ENCODE results near the gene PTCSC3.

The PTCSC3 gene

DNA sequence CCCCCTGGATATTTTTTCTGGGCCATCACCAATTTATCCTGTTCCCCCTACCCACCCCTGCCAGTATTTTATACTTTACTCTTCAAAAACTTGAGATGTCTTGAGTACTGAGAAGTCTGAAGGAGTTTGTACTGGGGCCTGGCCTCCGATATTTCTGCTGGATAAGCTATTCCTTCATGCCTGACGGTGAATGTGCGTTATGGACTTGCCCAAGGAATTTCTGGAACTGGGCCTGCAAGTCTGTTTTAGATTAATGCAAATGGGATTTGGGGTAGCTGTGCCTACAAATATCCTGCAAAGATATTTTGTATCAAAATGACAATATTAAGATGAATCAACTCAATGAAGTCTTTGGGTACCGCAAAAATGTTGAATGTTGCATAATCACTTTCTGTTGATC is at the start of gene PTCSC3:
TSS of gene PTCSC3 (minus strand) at position 199 of the 400 bp plus-strand sequence.
- no peak for DNase-seq (ENCODE audit: low spot score)

DNA sequence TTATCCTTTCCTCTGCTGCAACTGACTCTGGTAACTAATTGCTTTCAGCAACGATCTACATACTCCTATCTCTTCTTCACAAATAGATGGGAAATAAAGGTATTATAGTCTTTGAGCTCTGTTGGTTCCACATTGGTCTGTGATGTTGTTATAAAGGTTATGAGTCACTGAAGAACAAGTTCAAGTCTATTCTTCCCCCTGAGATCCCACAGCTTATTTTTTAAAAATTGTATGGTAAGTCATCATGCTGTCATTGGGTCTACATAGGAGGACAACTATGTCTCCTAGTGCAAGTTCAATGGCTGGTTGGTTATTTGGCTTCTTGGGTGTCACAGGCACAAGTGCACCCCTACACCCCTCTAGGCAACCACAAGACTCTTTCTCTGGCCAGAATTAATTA is 49.6 kb upstream of the PTCSC3 start:
- DNase-seq (ENCODE audit: low spot score) = no peak

DNA sequence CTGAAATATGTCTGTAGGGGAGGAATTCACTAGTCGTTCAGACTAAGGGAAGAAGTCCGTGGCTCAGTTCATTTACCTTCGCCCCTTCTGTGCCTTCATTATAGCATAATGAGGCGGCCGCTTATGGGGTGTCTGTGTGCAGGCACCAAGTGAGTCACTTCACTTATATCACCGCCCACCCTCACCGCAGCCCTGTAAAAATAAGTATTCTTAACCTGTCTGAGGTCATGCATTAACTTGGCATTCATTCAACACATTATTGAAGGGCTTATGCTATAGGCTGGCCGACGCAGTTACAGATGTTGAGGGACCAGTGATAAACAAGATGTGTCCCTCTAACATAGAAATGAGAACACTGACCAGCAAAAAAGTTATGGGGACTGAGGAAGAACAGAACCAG is 47.7 kb upstream of the PTCSC3 start:
- no peak for DNase-seq (ENCODE audit: low spot score)

DNA sequence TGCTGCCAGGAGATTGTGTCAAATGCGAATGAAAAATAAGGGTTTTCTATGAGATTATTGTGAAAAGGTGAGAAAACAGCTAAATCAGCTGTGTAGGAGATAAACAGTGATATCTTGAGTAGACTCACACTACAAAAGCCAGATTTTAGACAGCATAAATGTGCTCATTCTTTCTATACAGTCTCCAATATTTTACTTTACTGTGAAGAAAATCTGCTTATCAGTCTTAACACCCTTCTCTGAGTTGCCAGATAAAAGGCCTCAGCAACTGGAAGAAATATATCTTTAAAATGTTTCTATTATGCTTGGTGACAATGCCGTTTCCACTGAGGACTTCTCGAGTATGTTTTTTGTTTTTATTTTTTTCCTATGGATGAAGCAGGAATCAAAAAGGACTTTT is 47.0 kb upstream of the PTCSC3 start:
- no peak for DNase-seq (ENCODE audit: low spot score)

DNA sequence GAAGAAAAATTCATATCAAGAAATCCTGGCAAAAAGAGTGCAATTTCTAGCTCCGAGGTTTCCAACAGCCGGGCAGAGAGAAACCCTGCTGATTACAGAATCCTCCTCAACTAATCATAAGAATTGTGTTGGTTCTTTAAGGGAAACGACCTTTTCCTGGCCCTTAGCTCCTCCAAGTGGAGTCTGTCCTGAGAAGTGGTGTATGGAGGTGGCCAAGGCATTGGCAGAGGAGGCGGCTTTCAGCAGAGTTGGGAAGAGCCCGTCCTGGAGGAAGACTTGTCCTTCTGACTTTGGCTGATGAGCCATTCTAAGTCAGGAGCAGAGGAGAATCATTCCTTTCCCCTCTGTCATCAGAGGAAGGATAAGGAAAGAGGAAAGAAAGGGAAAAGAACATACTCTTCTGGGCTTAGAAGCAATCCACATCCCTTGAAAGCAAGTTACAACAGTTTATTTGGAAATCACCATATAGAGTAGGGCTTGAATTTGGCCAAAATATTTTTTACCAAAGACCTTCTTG is 46.5 kb upstream of the PTCSC3 start:
- no peak for DNase-seq (ENCODE audit: low spot score)

DNA sequence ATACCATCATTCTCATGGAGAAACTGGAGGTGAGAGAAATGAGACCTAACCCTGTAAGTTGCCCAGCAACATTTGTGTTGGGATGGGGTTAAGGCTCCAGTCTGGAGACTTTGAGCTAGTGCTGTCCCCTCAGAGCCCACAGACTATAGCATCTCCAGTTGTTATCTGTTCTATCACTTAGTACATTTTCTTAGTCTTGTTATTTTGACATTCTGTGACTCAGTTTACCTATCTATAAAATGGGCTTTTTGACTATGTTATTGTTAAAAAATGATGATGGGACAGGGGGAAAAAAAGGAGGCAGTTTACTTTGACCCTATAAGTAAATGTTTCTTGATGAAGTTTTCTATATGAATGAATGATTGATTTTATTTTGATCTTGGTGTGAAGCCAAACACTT is 45.8 kb upstream of the PTCSC3 start:
- DNase-seq (ENCODE audit: low spot score) = no peak

DNA sequence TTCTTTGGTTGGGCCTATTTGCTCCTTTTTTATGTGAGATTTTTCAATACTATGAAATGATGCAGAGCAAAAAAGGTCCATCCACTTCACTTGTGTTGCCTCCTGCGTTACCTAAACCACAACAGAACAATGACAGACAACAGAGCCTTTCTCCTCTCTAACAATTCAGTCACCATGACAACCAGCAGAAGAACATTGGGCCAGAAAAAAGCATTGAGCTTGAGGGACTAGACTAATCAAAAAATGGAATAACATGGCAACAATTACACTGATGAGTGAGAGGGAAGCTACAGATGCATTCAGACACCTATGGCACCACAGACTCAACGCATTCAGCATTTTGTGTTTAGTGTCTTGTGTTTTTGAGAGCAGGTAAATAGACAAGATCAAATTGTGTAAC is 44.6 kb upstream of the PTCSC3 start:
- no peak for DNase-seq (ENCODE audit: low spot score)

DNA sequence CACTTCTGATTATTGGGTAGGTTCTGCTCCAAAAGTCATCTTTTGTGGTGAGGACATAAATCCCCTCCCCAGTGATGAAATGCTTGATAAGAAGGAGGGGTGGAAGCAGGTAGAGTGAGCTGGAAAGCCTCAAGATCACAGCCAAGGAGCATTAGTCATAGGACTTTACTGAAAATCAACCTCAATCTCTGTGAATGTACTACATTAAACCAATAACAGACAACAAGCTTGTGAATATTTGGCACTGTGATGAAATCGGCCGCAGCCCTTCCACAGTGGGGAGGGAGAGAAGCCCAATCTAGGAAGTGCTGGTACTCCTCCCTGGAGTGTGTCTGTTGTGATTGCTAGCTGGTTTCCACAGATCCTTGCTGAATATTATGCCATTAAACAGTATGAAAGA is 41.2 kb upstream of the PTCSC3 start:
- no peak for DNase-seq (ENCODE audit: low spot score)

DNA sequence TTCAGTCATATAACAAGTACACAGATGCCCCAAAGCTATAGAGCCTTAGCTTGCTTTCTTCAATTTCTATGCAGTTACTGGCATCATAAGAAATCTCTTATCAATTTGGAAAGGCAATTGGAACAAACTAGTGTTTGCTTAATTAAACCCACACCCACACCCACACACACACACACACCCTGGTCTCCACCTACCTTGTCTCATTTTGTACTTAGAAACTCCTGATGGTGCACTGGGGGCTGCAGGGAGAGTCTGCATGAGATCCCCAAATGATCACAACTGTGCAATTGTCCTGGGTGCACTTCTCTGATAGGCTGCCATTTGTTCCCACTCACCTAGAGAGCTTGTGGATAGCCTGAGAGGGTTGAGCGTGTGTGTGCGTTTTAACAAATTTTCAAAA is 40.5 kb upstream of the PTCSC3 start:
- no peak for DNase-seq (ENCODE audit: low spot score)

DNA sequence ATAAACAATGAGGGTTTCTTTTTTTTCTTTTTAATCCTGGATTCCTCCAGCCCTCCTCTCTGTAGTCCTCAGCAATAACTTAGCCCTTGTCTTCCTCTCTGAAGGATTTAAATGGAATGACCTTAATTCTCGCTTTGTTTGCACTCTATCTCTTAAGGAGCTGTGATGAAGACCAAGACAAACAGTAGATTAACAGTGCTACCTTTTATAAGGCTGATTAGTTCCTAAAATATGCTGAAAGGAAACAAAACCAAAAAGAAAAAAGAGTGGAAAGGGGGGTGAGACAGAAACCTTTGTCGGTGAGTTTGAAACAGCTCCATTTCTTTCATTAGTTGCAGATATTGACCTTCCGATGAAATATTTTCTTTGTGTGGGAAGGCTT is 38.7 kb upstream of the PTCSC3 start:
- DNase-seq (ENCODE audit: low spot score) = no peak

DNA sequence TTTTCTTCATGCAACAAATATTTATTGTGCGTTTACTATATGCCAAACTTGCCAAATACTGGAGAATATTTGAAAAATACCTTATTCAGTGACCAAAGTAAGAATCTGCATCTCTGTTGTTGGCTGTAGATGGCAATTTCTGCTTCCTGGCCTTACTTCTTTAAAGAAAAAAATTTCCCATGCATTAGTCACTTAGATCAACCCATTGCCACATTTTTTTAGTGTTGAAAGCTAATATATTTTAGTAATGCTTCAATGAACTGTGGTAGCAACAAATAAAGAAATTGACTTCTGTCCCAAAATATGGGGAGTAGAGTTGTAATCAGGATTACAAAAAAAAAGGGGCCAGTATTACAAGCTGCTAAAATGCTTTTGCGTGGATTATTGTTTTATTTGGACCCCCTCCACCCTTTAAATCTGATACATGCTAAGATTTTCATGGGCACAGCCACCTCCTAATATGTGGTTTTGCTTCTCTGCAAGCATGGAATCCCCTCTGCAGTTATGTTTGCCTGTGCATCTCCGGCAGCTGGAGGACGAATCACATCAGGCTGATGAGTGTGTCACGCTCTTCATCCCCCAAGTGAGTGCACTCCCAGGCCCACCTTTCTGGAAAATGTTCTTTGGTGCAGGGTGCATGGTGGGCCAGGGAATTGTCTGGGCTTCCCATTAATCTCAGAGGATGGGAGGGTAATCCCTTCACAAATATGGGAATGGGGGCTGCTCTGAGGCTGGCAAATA is 38.1 kb upstream of the PTCSC3 start:
- no peak for DNase-seq (ENCODE audit: low spot score)

DNA sequence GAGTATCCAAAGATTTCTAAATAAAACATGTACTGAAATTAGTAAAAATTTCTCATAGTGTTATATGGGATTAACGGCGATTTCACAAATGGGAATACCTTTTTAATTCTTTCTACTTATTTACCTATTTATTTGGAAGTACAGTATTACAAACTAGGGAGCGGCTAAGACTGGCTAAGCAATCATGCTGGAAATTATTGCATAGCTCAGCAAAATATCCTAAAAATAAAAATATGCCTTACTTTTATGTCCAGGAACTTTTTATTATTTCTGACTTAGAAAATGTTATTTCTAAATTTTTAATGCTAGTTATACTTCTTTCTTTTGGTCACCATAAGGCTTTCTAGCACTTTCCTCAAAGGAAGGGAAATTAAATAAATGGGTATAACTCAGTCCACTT is 36.5 kb upstream of the PTCSC3 start:
- DNase-seq (ENCODE audit: low spot score) = no peak

DNA sequence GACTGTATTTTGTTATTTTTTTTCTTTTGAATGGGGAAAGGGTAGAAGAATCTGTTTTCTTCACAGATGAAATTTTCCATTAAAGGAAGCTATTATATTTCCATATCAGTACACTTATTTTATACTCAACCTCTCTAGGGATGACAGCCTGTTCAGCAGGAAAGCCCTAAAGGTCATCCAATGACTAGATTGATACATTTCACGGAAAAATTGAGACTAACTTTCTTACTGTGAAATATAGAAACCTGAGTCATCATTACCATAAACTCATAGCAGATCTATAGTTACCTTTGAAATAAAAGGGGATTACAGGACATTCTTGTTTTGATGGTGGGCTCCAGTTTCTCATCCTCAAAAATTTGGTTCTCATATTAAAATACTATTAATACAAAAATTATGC is 36.1 kb upstream of the PTCSC3 start:
- no peak for DNase-seq (ENCODE audit: low spot score)

DNA sequence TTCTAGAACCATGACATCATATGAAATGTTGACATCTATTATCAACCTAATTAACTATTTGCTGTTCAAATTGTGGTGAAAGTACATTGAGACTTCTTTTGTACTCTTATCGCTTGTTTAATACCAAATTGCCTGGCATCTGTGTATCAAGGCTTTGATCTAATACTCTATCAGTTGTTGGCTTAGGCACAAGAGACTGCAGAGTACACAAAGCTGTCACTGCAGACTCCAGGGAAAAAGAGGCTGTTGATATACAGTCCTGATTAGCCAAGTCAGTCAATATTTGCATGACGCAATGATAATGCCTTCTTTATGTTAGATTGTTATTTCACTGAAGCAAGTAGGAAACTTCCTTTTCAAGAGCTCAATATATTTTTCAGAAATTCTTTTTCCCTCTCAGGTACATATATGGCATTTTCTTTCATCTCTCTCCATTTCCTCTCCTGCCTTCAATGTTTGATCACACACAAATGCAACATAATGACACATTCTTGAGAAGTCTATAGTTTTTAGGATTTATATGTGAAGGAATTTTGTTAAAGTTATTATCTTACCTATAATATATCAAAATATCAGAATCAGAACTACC is 32.3 kb upstream of the PTCSC3 start:
- no peak for DNase-seq (ENCODE audit: low spot score)

DNA sequence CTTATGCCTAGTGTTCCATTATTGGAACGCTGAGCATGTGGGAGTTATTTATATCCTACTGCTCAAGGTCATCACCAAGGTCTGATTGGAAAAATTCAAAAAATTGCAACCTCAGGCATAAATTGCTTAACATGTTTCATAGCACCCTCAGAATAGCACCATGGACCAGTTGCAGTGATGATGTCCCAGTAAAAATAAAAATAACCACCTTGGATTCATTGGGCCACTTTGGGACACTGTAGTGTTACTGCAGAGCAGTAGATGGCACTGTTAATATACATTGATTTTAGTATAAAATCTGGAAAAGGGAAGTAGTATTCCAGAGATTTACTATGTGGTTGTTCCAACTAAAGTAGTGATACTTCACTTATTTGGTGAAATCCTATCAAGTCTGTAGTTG is 31.0 kb upstream of the PTCSC3 start:
- no peak for DNase-seq (ENCODE audit: low spot score)

DNA sequence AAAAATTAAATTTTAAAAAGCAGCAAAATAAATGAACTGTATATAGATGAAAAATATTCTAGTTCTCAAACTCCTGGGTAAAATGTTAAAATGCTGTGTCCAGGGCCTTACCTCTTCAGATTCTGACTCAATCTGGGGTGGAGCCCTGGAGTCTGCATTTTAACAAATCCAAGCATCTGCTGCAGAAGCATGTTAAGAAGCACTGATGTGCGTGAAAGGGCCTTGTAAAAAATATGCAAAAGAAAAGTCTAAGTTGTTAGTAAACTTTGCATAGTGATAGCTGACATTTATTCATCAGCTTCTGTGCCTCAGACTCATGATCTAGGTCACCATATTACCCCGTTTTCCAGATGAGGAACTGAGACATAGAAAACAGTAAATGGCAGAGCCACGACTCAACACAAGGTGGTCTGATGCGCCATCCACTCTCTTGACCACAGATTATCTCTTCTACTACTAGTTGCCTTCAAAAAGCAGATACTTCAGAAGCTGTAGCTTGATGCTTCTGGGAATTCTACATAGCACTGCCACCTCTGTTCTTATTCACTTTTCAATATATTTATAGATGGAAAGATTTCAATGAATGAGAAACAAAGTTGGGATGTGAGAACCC is 28.0 kb upstream of the PTCSC3 start:
- DNase-seq (ENCODE audit: low spot score) = no peak

DNA sequence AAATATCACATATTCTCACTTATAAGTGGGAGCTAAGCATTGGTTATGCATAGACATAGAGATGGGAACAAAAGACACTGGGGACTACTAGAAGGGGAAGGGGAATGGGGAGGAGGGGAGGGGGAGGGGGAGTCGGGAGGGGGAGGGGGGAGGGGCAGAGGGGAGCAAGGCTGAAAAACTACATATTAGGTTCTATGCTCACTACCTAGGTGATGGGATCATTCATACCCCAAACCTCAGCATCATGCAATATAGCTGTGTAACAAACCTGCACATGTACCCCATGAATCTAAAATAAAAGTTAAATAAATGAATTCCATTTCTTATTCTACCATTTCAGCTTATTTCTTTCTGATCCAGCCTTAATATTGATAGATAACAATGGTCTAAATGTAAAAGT is 21.9 kb upstream of the PTCSC3 start:
- DNase-seq (ENCODE audit: low spot score) = no peak

DNA sequence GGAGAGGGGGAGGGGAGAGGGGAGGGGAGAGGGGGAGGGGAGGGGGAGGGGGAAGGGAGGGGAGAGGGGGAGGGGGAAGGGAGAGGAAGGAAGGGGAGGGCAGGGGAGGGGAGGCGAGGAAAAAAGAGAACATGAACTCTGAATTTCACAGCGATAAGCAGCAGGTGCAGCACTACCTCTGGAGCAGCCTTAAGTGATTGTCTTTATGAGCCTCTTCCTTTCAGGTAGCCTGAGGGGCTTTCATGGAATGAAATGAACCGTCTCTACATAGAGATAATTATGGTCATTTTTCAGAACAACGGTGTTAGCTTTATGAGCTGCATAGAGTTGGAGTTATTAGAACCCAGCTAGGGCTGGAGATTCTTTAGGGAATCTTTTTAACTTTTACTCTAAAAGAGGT is 18.1 kb upstream of the PTCSC3 start:
- DNase-seq (ENCODE audit: low spot score) = no peak

DNA sequence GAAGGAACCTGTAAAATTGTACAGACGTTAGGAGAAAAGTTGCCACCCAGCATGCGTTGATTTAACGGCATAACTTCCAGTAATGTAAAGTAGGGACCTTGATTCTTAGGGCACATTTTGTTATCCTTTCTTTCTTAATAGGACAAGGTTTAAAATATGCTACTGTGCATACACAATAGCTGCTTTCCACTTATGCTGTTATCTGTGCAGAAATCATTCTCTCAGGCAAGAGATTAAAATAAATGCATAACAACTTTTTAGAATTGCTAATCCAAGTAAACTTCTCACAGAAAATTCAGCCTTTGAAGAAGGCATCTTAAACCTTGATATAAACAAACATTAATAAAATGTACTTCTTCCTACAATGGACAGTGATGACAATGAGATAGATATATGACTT is 16.0 kb upstream of the PTCSC3 start:
- DNase-seq (ENCODE audit: low spot score) = no peak

DNA sequence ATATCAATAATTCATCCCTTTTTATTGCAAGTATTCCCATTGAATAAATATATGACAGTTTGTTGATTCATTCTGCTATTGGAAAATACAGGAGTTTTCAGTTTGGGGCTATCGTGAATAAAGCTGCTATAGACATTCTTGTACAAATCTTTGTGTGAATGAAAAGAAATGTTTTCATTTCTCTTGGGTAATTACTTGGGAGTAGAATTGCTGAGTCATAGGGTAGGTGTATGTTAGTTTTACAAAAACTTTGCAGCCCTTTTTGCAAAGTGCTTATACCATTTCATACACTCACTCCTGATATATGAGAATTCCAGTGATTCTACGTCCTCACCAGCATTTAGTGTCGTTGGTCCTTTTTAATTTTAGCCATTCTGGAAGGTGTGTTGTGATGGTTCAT is 6.9 kb upstream of the PTCSC3 start:
- no peak for DNase-seq (ENCODE audit: low spot score)

DNA sequence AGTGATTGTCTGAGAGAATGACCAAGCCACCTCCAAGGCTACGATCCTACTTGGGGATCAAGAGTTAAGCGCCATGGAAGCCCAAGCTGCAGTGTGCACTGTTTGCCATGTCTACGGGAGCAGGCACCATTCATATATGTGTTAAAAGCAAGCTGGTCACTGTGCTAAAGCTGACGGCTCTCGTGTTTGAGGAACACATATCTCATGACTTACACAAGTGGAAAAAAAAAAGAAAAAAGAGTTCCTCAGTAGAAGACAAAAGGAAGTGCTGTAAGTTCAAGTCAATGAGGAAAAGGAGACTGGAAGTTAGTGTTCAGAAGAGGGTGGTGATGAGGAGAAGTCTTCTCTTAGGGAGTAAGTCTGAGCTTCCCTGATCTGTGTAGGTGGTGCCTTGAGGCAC is 4.9 kb upstream of the PTCSC3 start:
- DNase-seq (ENCODE audit: low spot score) = no peak

DNA sequence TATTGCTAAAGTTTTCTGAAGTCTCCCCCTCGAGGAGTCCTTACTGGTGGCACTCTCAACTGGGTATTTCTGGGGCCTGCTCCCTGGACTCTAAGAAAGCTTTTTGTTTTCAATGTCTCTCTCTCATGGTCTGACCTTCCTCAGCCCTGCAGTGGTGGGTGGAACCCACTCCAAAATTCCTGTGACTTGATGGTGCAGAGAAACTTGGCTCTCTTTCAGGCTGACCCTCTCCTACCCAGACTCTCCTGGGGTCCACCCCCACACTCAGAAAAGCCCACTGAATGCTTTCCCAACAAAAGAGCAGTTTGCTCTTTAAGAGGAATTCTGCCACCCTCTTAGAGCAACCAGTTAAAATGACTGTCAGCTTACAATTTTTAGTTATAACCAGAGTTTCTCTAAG is 967 bp upstream of the PTCSC3 start:
- no peak for DNase-seq (ENCODE audit: low spot score)

DNA sequence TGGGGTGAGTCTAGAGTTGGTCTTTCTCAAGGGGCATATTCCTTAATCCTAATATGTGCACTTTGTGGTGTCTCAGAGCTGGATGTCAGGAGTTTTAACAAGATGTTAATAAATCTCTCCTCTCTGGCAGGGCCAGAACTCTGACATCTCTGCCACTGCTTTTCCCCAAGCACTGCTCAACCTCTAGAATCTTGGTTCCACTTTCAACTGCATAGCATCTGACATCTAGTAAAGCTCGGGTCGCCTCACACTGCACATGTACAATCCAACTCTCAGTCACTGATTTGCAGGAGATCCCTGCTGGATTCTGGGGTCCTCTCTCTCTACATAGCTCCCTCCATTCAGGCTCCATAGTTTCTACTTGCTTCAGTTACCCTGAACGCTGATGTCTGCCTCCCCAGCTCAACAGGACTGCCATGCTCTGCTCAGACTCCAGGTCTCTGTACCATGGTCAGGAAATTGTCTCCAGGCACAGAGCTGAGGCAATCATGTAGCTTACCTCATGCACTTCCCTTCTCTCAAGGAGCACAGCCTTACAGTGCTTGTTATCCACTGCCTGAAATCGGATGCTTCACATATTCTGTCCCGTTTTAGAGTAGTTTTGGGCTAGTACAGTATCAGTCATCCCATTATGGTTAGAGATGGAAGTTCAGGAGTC is 1.6 kb downstream of the PTCSC3 start:
- no peak for DNase-seq (ENCODE audit: low spot score)

Measured in hematopoietic multipotent progenitor cell treated with erythropoietin and hydrocortisone succinate and interleukin-3 and kit ligand, for 15 days (in vitro differentiated cells).